Hepatocyte (in vitro differentiated cells): ENCODE measurements around the gene CUL1. TPM values are rescaled to one million over a fixed set of nuclear protein-coding genes. Genes with fewer than 3 reads are reported as not detected.

Experiments used
- DNase-seq: peaks from one replicate; pipeline ENCODE4 v3.0.0-alpha.2; 2016; ENCODE audit warnings: low spot score
- H2AFZ ChIP-seq: fragments of 200-600 bp; sonication (generic); 2 replicates; pipeline ENCODE4 v1.6.0; 2016; ENCODE audit warnings: antibody characterized with exemption, mild to moderate bottlenecking
- H3K27ac ChIP-seq: fragments of 200-600 bp; sonication (generic); 2 replicates; pipeline ENCODE4 v1.5.1; 2016; ENCODE audit warnings: mild to moderate bottlenecking
- H3K27me3 ChIP-seq: fragments of 200-600 bp; sonication (generic); 2 replicates; pipeline ENCODE4 v1.6.1; 2016
- H3K36me3 ChIP-seq: fragments of 200-600 bp; sonication (generic); replicated peaks from 2 replicates; pipeline ENCODE4 v1.5.1; 2016; ENCODE audit warnings: low read depth; ENCODE audit not compliant: insufficient read depth
- H3K4me1 ChIP-seq: fragments of 200-600 bp; sonication (generic); 2 replicates; pipeline ENCODE4 v1.5.1; 2016; ENCODE audit warnings: mild to moderate bottlenecking, moderate library complexity; ENCODE audit not compliant: insufficient read depth
- H3K4me2 ChIP-seq: fragments of 200-600 bp; sonication (generic); 2 replicates; pipeline ENCODE4 v1.6.0; 2016
- H3K4me3 ChIP-seq: fragments of 200-600 bp; sonication (generic); 2 replicates; pipeline ENCODE4 v1.5.1; 2016; ENCODE audit warnings: mild to moderate bottlenecking
- H3K79me2 ChIP-seq: fragments of 200-600 bp; sonication (generic); 2 replicates; pipeline ENCODE4 v1.6.0; 2017; ENCODE audit warnings: mild to moderate bottlenecking
- H3K9me2 ChIP-seq: fragments of 200-600 bp; sonication (generic); replicated peaks from 2 replicates; pipeline ENCODE4 v1.6.0; 2017; ENCODE audit warnings: mild to moderate bottlenecking; ENCODE audit not compliant: insufficient read depth
- H3K9me3 ChIP-seq: fragments of 200-600 bp; sonication (generic); 2 replicates; pipeline ENCODE4 v1.5.1; 2016; ENCODE audit warnings: low read depth, mild to moderate bottlenecking
- H4K20me1 ChIP-seq: fragments of 200-600 bp; sonication (generic); 2 replicates; pipeline ENCODE4 v1.6.0; 2016; ENCODE audit warnings: mild to moderate bottlenecking; ENCODE audit not compliant: insufficient read depth, poor library complexity, severe bottlenecking
- EZH2 ChIP-seq: fragments of 200-600 bp; sonication (generic); IDR thresholded peaks from 2 replicates; pipeline ENCODE4 v1.6.1; 2016; ENCODE audit warnings: antibody characterized with exemption, mild to moderate bottlenecking, borderline replicate concordance
- EZH2phosphoT487 ChIP-seq: fragments of 200-600 bp; sonication (generic); IDR thresholded peaks from one replicate; pipeline ENCODE4 v1.6.1; 2018; ENCODE audit warnings: antibody characterized with exemption, mild to moderate bottlenecking, low read depth, moderate library complexity; ENCODE audit not compliant: unreplicated experiment, severe bottlenecking
- WGBS: methylation state at CpG from one replicate; pipeline ENCODE4 v1.1.6; 2016; ENCODE audit warnings: low lambda C conversion rate; ENCODE audit errors: missing lambda C conversion rate; 5-methylcytosine and 5-hydroxymethylcytosine counted together
- polyA plus RNA-seq: library from polyadenylated mRNA; unstranded; fragments of >200 nt; fragmentation: Nextera tagmentation; extraction: Ambion mirVana; gene quantifications from 2 replicates; pipeline ENCODE4 v1.2.1, GENCODE V29; 2016
- total RNA-seq: library from RNA; depleted of rRNA; stranded (reverse); fragments of >200 nt; gene quantifications from 2 replicates; pipeline ENCODE4 v1.2.3, GENCODE V29; 2014
- TF ChIP-seq, protein P1 (sequence below): fragments of 200-600 bp; sonication (generic); IDR thresholded peaks from 2 replicates; pipeline ENCODE4 v1.5.1; 2016; ENCODE audit warnings: antibody characterized with exemption, mild to moderate bottlenecking; ENCODE audit not compliant: poor library complexity

Gene CUL1
- total and polyA plus RNA-seq, 2 experiments from 2014 or later = 56.7 to 68.4 TPM

DNA sequence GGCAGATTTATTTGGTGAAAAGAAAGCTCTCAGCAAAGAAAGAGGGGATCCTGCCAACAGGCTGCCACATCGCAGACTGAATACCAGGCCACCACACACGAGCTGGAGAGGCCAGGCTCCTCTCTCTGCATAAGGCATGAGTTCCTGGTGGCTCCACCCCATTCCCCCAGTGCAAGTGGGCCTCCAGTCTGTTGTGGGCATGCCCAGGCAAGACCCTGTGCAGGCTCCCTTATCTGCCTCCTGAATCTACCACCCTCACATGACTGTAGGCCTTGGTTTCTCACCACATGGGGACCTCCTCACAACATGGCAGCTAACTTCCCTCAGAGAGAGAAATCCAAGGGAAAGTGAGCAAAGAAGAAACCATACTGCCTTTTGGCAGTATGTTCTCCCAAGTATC, 26.7 kb upstream of the CUL1 start:
- DNase-seq = no peak
- no peaks in the 10 kb centered on the region for H3K9me2 ChIP-seq
- H3K4me1 ChIP-seq = no peaks in the 10 kb centered on the region
- H3K4me3 ChIP-seq = no peak overlapping the region
- TF ChIP-seq EZH2phosphoT487 (no peak), EZH2 (no peak)
- TF ChIP-seq, protein P1, sequence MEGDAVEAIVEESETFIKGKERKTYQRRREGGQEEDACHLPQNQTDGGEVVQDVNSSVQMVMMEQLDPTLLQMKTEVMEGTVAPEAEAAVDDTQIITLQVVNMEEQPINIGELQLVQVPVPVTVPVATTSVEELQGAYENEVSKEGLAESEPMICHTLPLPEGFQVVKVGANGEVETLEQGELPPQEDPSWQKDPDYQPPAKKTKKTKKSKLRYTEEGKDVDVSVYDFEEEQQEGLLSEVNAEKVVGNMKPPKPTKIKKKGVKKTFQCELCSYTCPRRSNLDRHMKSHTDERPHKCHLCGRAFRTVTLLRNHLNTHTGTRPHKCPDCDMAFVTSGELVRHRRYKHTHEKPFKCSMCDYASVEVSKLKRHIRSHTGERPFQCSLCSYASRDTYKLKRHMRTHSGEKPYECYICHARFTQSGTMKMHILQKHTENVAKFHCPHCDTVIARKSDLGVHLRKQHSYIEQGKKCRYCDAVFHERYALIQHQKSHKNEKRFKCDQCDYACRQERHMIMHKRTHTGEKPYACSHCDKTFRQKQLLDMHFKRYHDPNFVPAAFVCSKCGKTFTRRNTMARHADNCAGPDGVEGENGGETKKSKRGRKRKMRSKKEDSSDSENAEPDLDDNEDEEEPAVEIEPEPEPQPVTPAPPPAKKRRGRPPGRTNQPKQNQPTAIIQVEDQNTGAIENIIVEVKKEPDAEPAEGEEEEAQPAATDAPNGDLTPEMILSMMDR = no peak
- no peak overlapping the region for H3K27ac ChIP-seq
- H4K20me1 ChIP-seq = no peaks in the 10 kb centered on the region
- H2AFZ ChIP-seq = no peak overlapping the region
- no peaks in the 10 kb centered on the region for H3K79me2 ChIP-seq
- WGBS = 96% methylated on average over 2 of the region's 2 CpGs
- no peaks in the 10 kb centered on the region for H3K36me3 ChIP-seq
- no peaks in the 10 kb centered on the region for H3K27me3 ChIP-seq
- H3K9me3 ChIP-seq = no peaks in the 10 kb centered on the region
- H3K4me2 ChIP-seq = no peak overlapping the region

DNA sequence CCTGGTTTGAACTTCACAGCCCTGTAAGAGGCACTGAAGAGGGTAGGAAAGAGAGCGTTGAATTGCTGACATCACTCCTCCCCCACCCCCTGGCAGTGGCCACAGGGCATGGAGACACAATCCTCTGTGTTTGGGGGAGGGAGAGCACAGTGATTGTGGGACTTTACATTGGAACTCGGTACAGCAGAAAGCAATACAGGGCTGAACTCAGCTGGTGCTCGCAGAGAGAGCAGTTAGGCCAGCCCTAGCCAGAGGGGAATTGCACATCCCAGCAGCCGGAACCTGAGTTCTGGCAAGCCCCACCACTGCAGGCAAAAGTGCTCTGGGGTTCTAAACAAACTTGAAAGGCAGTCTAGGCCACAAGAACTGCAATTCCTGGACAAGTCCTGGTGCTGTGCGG, 24.0 kb upstream of the CUL1 start:
- TF ChIP-seq EZH2 (no peak), EZH2phosphoT487 (no peak)
- TF ChIP-seq, protein P1 = no peak
- Histone ChIP-seq H4K20me1 (no peaks in the 10 kb centered on the region), H3K4me3 (no peak overlapping the region), H3K4me2 (no peak overlapping the region), H3K9me2 (no peaks in the 10 kb centered on the region), H2AFZ (no peak overlapping the region), H3K9me3 (no peaks in the 10 kb centered on the region), H3K4me1 (no peaks in the 10 kb centered on the region), H3K27me3 (no peaks in the 10 kb centered on the region), H3K27ac (no peak overlapping the region), H3K79me2 (no peaks in the 10 kb centered on the region), H3K36me3 (no peaks in the 10 kb centered on the region)
- DNase-seq = no peak
- 86% methylated on average over 5 of the region's 5 CpGs for WGBS

DNA sequence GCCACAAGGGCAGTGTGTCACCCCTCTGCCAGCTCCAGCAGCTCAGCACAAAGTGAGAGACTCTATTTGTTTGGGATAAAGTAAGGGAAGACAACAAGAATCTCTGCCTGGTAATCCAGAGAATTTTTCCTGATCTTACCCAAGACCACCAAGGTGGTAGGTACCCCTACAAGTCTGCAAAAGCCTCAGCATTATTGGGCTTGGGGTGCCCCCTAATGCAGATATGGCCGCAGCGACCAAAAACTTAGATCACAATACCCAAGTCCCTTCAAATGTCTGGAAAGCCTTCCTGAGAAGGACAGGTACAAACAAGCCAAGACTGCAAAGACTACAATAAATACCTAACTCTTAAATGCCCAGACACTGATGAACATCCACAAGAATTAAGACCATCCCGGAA, 22.4 kb upstream of the CUL1 start:
- H3K36me3 ChIP-seq = no peaks in the 10 kb centered on the region
- TF ChIP-seq EZH2 (no peak), EZH2phosphoT487 (no peak)
- TF ChIP-seq, protein P1 = no peak
- H3K4me3 ChIP-seq = no peak overlapping the region
- no peaks in the 10 kb centered on the region for H3K9me2 ChIP-seq
- 91% methylated on average over 3 of the region's 3 CpGs for WGBS
- no peaks in the 10 kb centered on the region for H4K20me1 ChIP-seq
- H3K27me3 ChIP-seq = no peaks in the 10 kb centered on the region
- no peaks in the 10 kb centered on the region for H3K9me3 ChIP-seq
- H3K4me2 ChIP-seq = no peak overlapping the region
- DNase-seq = no peak
- no peaks in the 10 kb centered on the region for H3K4me1 ChIP-seq
- H3K79me2 ChIP-seq = no peaks in the 10 kb centered on the region
- H2AFZ ChIP-seq = no peak overlapping the region
- H3K27ac ChIP-seq = no peak overlapping the region

DNA sequence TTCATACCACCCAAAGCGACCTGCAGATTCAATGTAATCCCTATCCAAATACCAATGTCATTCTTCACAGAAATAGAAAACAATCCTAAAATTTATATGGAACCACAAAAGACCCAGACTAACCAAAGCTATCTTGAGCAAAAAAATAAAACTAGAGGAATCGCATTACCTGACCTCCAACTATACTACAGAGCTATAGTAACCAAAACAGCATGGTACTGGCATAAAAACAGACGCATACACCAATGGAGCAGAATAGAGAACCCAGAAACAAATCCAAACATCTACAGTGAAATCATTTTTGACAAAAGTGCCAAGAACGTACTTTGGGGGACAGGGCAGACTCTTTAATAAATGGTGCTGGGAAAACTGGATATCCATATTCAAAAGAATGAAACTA, 16.9 kb upstream of the CUL1 start:
- Histone ChIP-seq H3K4me2 (no peak overlapping the region), H3K79me2 (no peaks in the 10 kb centered on the region), H3K36me3 (no peaks in the 10 kb centered on the region), H3K9me3 (no peaks in the 10 kb centered on the region), H2AFZ (no peak overlapping the region), H3K27me3 (no peaks in the 10 kb centered on the region), H3K9me2 (no peaks in the 10 kb centered on the region), H4K20me1 (no peaks in the 10 kb centered on the region), H3K4me1 (no peaks in the 10 kb centered on the region), H3K27ac (no peak overlapping the region), H3K4me3 (no peak overlapping the region)
- TF ChIP-seq EZH2phosphoT487 (no peak), EZH2 (no peak)
- TF ChIP-seq, protein P1 = no peak
- DNase-seq = no peak
- 96% methylated on average over 4 of the region's 4 CpGs for WGBS
